Mucosa of descending colon (tissue), 3 donors: ENCODE measurements around the gene TGFBR2. TPM values are rescaled to one million over a fixed set of nuclear protein-coding genes. Genes with fewer than 3 reads are reported as not detected.
A peak's percentile ranks its signal among the peaks of the same experiment; 100 is the strongest.

Experiments
- ATAC-seq: fragments of 200-7000 bp; cut with Tn5 transposase; one replicate; pipeline ENCODE4 v1.9.1; 2020; ENCODE audit warnings: mild to moderate bottlenecking, moderate library complexity
- DNase-seq, 3 donors: peaks; one replicate each; pipeline ENCODE4 v3.0.0-alpha.2; 2020
- H3K36me3 ChIP-seq: fragments of 200-600 bp; one replicate; pipeline ENCODE4 v1.8.0; 2021; ENCODE audit warnings: low read depth, mild to moderate bottlenecking
- H3K4me1 ChIP-seq: fragments of 200-600 bp; one replicate; pipeline ENCODE4 v1.8.0; 2021; ENCODE audit warnings: low read depth, mild to moderate bottlenecking
- H3K4me3 ChIP-seq: fragments of 200-600 bp; one replicate; pipeline ENCODE4 v1.8.0; 2021; ENCODE audit warnings: mild to moderate bottlenecking
- H3K9me3 ChIP-seq: fragments of 200-600 bp; one replicate; pipeline ENCODE4 v1.8.0; 2021; ENCODE audit warnings: mild to moderate bottlenecking
- intact Hi-C, 2 donors: fragments of 100-400 bp; cut with DNase I in 1 of 2; cut with micrococcal nuclease in 1 of 2; formaldehyde crosslinking; loops; one replicate each; pipeline versions ENCODE4 v1.11.0 to v1.11.1; 2022; cut with DNase I, micrococcal nuclease
- total RNA-seq, 3 donors: library from RNA; stranded (reverse); fragmentation: NEBNext Ultra II Directional in 2 of 3; extraction: Animal tissue kit (Norgen Biotek cat#: 25700) in 2 of 3; gene quantifications; one replicate each; pipeline versions ENCODE4 v1.2.1 to v1.2.4, GENCODE V29; 2021 to 2023
- TF ChIP-seq, protein P1 (sequence below): fragments of 200-600 bp; IDR thresholded peaks from one replicate; pipeline ENCODE4 v1.8.0; 2022; ENCODE audit warnings: antibody characterized with exemption, mild to moderate bottlenecking
- donor health status: DM: no; HTN: no; CAD: no; lungs with moderate emphysema.
- donor health status: DM: no; HTN: no; CAD: no.
- donor health status: DM: no; HTN: yes; CAD: no.

TGFBR2 gene
- total RNA-seq, 3 donors from 2014 or later = 39.0 to 134 (median 71.4) TPM

DNA sequence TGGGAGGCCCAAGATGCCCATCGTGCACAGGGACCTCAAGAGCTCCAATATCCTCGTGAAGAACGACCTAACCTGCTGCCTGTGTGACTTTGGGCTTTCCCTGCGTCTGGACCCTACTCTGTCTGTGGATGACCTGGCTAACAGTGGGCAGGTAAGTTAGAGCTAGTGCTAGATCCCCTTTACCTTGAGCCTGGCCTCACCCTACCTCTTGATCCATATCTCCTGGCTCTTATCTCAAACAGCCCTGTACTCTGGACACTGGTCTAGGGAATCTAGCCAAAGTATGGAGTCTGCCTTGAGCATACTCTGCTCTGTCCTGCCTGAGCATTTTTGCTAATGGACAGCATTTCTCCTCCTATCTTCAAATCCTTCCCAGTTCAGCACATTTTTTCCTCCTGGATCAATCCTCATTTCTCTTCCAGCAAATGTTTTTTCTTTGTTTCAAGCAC is 65.9 kb downstream of the TGFBR2 start:
- intact Hi-C loops = no loop called here
- Histone ChIP-seq H3K4me3 (no peak overlapping the region), H3K9me3 (no peaks in the 10 kb centered on the region), H3K36me3 (no peaks in the 10 kb centered on the region), H3K4me1 (no peaks in the 10 kb centered on the region)
- ATAC-seq = peak; percentile 36
- no peak for DNase-seq
- TF ChIP-seq, protein P1, sequence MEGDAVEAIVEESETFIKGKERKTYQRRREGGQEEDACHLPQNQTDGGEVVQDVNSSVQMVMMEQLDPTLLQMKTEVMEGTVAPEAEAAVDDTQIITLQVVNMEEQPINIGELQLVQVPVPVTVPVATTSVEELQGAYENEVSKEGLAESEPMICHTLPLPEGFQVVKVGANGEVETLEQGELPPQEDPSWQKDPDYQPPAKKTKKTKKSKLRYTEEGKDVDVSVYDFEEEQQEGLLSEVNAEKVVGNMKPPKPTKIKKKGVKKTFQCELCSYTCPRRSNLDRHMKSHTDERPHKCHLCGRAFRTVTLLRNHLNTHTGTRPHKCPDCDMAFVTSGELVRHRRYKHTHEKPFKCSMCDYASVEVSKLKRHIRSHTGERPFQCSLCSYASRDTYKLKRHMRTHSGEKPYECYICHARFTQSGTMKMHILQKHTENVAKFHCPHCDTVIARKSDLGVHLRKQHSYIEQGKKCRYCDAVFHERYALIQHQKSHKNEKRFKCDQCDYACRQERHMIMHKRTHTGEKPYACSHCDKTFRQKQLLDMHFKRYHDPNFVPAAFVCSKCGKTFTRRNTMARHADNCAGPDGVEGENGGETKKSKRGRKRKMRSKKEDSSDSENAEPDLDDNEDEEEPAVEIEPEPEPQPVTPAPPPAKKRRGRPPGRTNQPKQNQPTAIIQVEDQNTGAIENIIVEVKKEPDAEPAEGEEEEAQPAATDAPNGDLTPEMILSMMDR = no peak

DNA sequence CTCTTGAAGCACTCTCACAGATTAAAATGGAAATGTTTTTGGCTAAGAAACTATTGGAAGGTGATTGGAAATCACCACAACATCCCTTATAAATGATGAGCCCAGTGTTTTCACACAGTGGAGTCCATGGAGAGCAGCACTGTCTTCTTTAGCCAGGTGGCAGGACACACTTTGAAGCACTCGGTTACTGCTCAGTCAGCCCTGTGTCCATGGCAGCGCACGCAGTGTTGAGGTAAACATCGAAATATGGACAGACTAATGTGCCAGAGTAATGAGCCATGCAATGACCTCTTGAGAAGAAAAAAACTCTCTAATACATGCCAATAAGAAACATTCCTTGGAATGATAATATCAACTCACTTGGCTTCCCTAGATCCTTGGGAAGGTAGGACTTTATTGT is 66.6 kb downstream of the TGFBR2 start:
- H3K36me3 ChIP-seq = no peaks in the 10 kb centered on the region
- no peak overlapping the region for H3K4me3 ChIP-seq
- TF ChIP-seq, protein P1 = no peak
- intact Hi-C loops = no loop called here
- no peaks in the 10 kb centered on the region for H3K9me3 ChIP-seq
- ATAC-seq (peak; percentile 37), DNase-seq (no peak)
- H3K4me1 ChIP-seq = no peaks in the 10 kb centered on the region

DNA sequence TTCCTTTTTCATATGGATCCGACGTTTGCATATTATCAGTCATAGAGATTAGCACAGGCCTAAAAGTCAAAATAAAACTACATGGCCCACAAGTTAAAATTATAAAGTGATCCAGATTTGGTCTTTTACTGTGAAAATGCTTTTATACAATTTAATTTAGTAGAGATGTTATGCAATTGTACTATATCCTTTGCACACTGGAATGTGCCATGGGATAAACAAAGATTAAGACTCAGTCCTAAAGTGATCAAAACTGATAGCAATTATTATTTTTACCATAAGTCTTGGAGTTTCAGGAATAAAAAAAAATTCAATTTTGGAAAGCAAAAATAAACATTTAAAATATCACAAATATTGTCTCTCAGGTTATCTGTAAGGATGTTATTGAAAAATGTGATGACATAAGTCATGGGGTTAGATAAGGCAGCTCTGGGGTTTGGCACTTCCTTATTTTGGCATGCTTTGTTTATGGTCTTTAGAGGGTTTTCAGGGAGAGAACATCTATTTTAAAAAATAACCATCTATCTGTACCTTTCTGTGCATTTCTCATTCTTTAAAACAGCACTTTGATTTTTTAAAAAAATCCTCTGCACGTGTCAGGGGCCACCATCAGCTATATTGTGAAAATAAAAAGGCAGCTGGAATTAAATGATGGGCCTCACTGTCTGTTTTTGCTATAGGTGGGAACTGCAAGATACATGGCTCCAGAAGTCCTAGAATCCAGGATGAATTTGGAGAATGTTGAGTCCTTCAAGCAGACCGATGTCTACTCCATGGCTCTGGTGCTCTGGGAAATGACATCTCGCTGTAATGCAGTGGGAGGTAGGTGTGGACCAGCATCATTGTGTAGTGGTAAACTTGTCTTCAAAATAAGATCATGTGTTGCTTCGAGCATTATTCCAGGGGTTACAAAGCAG is 67.3 kb downstream of the TGFBR2 start:
- no peak for DNase-seq
- Histone ChIP-seq H3K36me3 (no peaks in the 10 kb centered on the region), H3K4me1 (no peaks in the 10 kb centered on the region), H3K4me3 (no peak overlapping the region), H3K9me3 (no peaks in the 10 kb centered on the region)
- intact Hi-C loops = no loop called here
- ATAC-seq = peak; percentile 30
- TF ChIP-seq, protein P1 = no peak

DNA sequence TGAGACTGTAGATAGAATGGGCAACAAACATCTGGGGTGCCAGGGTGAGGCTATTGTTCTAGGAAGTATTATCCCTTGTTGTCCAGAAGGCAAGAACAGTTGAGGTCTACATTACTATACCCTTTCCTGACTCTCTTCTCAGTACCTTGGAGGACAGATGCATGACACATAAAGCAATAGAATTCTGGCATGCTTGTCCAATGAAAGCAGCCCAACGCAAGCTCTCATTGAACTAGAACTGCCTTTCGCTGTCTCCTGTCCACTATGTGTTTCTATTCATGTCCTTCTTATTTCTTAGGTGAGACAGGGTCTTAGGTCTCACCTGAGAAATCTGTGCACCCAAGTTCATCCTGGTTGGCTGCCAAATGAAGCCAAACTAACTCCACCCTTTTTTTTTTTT is 68.6 kb downstream of the TGFBR2 start:
- no peak for ATAC-seq
- H3K9me3 ChIP-seq = no peaks in the 10 kb centered on the region
- H3K4me1 ChIP-seq = no peaks in the 10 kb centered on the region
- intact Hi-C loops = no loop called here
- no peaks in the 10 kb centered on the region for H3K36me3 ChIP-seq
- H3K4me3 ChIP-seq = no peak overlapping the region
- no peak for DNase-seq
- TF ChIP-seq, protein P1 = no peak

DNA sequence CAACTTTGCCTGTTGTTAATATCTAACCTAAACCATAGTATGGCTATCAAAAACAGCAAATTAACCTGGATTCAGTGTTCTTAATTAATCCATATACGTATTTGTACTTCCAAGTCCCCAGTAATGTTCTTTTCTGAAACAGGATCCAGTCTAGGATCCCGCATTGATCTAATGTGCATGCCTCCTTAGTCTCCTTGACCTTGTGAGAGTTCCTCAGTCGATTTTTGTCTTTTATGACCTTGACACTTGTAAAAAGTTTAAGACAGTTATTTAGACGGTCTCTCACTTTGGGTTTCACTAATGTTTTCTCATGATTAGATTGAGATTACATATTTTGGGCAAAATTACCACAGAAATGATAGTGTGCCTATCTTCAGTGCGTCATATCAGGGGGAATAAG is 69.4 kb downstream of the TGFBR2 start:
- Histone ChIP-seq H3K36me3 (no peaks in the 10 kb centered on the region), H3K4me3 (no peak overlapping the region), H3K9me3 (no peaks in the 10 kb centered on the region), H3K4me1 (no peaks in the 10 kb centered on the region)
- DNase-seq (no peak), ATAC-seq (no peak)
- TF ChIP-seq, protein P1 = no peak
- intact Hi-C loops = no loop called here
